ENCODE results near the gene ZKSCAN7.
"Not testable (repeated sequence)": the region's sequence is repeated elsewhere in the genome, so short reads cannot be mapped to it uniquely, and the experiment has no call there.

The ZKSCAN7 gene

DNA sequence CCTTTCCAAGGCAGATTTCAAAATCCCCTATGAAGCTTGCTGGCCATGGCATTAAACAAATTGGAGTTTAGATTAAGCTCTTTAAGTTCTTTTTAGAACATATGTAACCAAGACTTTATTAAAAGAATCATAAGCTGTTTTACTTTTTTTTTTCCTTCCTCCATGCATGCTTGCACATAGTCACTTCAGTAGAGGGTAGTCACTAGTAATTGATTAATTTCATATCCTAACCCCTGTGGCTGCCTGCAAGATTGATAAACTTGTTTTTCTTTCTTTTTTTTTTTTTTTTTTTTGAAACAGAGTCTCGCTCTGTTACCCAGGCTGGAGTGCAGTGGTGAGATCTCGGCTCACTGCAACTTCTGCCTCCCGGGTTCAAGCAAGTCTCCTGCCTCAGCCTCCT lies 33.3 kb upstream of the ZKSCAN7 start:
- H3K4me2 ChIP-seq (ENCODE audit: low read length) = no peak overlapping the region
- H3K36me3 ChIP-seq (ENCODE audit: control insufficient read depth, insufficient read depth, low read length) = no peaks in the 10 kb centered on the region
- no peaks in the 10 kb centered on the region for H3K27me3 ChIP-seq (ENCODE audit: control insufficient read depth, insufficient read depth, low read length)
- TF ChIP-seq, protein P1, sequence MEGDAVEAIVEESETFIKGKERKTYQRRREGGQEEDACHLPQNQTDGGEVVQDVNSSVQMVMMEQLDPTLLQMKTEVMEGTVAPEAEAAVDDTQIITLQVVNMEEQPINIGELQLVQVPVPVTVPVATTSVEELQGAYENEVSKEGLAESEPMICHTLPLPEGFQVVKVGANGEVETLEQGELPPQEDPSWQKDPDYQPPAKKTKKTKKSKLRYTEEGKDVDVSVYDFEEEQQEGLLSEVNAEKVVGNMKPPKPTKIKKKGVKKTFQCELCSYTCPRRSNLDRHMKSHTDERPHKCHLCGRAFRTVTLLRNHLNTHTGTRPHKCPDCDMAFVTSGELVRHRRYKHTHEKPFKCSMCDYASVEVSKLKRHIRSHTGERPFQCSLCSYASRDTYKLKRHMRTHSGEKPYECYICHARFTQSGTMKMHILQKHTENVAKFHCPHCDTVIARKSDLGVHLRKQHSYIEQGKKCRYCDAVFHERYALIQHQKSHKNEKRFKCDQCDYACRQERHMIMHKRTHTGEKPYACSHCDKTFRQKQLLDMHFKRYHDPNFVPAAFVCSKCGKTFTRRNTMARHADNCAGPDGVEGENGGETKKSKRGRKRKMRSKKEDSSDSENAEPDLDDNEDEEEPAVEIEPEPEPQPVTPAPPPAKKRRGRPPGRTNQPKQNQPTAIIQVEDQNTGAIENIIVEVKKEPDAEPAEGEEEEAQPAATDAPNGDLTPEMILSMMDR (IDR thresholded peaks at IDR 0.05) = no peak
- H3K4me1 ChIP-seq = no peaks in the 10 kb centered on the region
- no peak overlapping the region for H3K4me3 ChIP-seq (ENCODE audit: low read depth, low read length)
- H3K9me3 ChIP-seq (ENCODE audit: control insufficient read depth, low read length) = no peaks in the 10 kb centered on the region
- H2AFZ ChIP-seq = no peak overlapping the region
- no peaks in the 10 kb centered on the region for H3K79me2 ChIP-seq
- H3K27ac ChIP-seq = no peak overlapping the region
- H3K9ac ChIP-seq = no peak overlapping the region

DNA sequence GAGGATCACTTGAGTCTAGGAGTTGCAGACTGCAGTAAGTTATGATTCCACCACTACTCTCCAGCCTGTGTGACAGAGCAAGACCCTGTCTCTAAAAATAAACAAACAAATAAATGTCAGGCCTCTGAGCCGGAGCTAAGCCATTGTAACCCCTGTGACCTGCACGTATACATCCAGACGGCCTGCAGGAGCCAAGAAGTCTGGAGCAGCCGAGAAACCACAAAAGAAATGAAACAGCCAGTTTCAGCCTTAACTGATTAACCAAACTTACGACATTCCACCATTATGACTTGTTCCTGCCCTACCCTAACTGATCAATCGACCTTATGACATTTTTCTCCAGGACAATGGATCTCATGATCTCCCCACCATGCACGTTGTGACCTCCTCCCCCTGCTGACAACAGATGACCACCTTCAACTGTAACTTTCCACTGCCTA lies 32.5 kb upstream of the ZKSCAN7 start:
- TF ChIP-seq, protein P1 (IDR thresholded peaks at IDR 0.05) = no peak
- no peaks in the 10 kb centered on the region for H3K9me3 ChIP-seq (ENCODE audit: control insufficient read depth, low read length)
- H3K4me3 ChIP-seq (ENCODE audit: low read depth, low read length) = no peak overlapping the region
- no peaks in the 10 kb centered on the region for H3K27me3 ChIP-seq (ENCODE audit: control insufficient read depth, insufficient read depth, low read length)
- no peaks in the 10 kb centered on the region for H3K79me2 ChIP-seq
- H2AFZ ChIP-seq = no peak overlapping the region
- no peak overlapping the region for H3K4me2 ChIP-seq (ENCODE audit: low read length)
- no peaks in the 10 kb centered on the region for H3K4me1 ChIP-seq
- H3K36me3 ChIP-seq (ENCODE audit: control insufficient read depth, insufficient read depth, low read length) = no peaks in the 10 kb centered on the region
- H3K9ac ChIP-seq = no peak overlapping the region
- no peak overlapping the region for H3K27ac ChIP-seq

DNA sequence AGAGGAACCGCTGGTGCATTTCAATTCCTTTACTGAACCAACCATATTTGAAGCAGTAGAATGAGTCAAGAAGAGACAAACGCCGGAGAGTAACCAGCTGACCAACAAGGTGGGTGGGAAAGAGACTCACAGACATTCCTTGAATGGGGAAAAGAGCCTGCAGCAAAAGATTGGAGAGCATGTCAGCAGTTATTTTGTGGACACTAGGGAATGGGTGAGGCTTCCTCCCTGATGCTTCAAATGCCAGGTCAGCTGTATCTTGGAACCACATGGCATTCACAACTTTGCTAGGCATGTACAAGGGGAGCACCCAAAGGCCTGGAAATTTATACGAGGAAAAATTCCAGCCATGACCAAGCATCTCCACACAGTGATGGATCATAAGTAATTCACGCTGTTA lies 29.9 kb upstream of the ZKSCAN7 start:
- TF ChIP-seq, protein P1 (IDR thresholded peaks at IDR 0.05) = no peak
- H3K4me1 ChIP-seq = no peaks in the 10 kb centered on the region
- H3K4me2 ChIP-seq (ENCODE audit: low read length) = no peak overlapping the region
- no peak overlapping the region for H3K4me3 ChIP-seq (ENCODE audit: low read depth, low read length)
- no peaks in the 10 kb centered on the region for H3K9me3 ChIP-seq (ENCODE audit: control insufficient read depth, low read length)
- no peak overlapping the region for H2AFZ ChIP-seq
- no peak overlapping the region for H3K9ac ChIP-seq
- H3K27me3 ChIP-seq (ENCODE audit: control insufficient read depth, insufficient read depth, low read length) = no peaks in the 10 kb centered on the region
- H3K79me2 ChIP-seq = no peaks in the 10 kb centered on the region
- no peaks in the 10 kb centered on the region for H3K36me3 ChIP-seq (ENCODE audit: control insufficient read depth, insufficient read depth, low read length)
- no peak overlapping the region for H3K27ac ChIP-seq

DNA sequence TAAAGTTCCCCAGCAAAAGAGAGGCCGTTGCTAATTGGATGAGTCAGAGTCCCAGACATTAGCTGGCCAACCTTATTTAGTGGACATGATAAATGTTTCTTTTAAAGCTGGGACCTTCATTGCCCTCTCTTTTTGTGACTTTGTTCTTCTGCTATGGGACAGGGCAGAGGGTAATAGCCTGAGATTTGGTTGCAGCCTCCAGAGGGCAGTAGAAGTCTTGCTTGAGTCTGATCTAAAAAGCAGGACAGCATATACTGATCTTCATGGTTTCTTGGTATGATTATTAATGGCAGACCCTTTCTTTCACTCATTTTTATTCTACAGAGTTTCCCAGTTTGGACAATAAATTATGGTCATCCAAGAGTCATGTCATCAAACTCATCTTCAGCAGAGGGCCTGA lies 25.1 kb upstream of the ZKSCAN7 start:
- H3K9me3 ChIP-seq (ENCODE audit: control insufficient read depth, low read length) = no peaks in the 10 kb centered on the region
- no peaks in the 10 kb centered on the region for H3K36me3 ChIP-seq (ENCODE audit: control insufficient read depth, insufficient read depth, low read length)
- H3K27ac ChIP-seq = no peak overlapping the region
- no peaks in the 10 kb centered on the region for H3K79me2 ChIP-seq
- no peak overlapping the region for H3K4me3 ChIP-seq (ENCODE audit: low read depth, low read length)
- no peaks in the 10 kb centered on the region for H3K27me3 ChIP-seq (ENCODE audit: control insufficient read depth, insufficient read depth, low read length)
- H3K9ac ChIP-seq = no peak overlapping the region
- H3K4me1 ChIP-seq = no peaks in the 10 kb centered on the region
- TF ChIP-seq, protein P1 (IDR thresholded peaks at IDR 0.05) = no peak
- H3K4me2 ChIP-seq (ENCODE audit: low read length) = no peak overlapping the region
- no peak overlapping the region for H2AFZ ChIP-seq

DNA sequence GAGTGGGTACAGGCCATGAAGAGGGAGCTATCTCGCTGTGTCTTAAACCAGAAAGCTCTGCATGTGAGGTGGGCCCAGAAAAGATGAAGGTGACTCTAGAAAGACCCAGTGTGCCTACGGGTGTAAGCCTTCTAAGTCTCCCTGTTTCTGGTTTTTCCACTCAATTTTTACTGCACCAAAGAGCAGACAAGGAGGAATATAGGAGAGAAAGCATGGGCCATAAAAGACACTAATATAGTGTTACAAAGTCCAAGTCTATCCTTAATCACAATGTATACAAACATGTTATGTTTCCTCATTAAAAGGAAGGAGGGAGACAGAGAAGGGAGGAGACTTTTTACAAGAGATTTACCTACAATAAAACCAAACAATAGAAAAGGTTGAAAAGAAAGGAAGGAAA lies 24.1 kb upstream of the ZKSCAN7 start:
- TF ChIP-seq, protein P1 (IDR thresholded peaks at IDR 0.05) = no peak
- Histone ChIP-seq H3K27ac (no peak overlapping the region), H3K79me2 (no peaks in the 10 kb centered on the region), H3K9me3 (ENCODE audit: control insufficient read depth, low read length) (no peaks in the 10 kb centered on the region), H3K36me3 (ENCODE audit: control insufficient read depth, insufficient read depth, low read length) (no peaks in the 10 kb centered on the region), H3K4me1 (no peaks in the 10 kb centered on the region), H3K4me2 (ENCODE audit: low read length) (no peak overlapping the region), H3K27me3 (ENCODE audit: control insufficient read depth, insufficient read depth, low read length) (no peaks in the 10 kb centered on the region), H3K4me3 (ENCODE audit: low read depth, low read length) (no peak overlapping the region), H3K9ac (no peak overlapping the region), H2AFZ (no peak overlapping the region)

DNA sequence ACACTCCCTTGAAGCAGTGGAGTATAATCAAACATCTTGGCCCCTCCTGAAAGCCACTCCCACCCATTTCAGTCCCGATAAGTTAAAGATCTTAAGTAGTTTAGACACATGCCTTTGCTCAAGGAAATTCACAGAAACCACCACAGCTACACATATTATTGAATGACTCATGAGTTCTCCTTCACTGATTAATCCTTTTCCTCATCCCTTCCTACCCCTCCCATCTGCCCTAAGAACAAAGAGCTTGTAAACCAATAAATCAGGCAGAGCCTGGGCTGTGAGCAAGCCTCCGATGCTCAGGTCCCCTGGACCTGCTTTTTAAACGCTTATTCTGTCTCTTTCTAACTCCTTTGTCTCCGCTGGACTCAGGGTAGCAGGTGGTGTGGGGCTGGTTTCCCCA lies 20.3 kb upstream of the ZKSCAN7 start:
- H3K27ac ChIP-seq = not testable (repeated sequence)

More for the DNA sequence above, 20.3 kb upstream of the ZKSCAN7 start:
- H3K4me2 ChIP-seq (ENCODE audit: low read length); H2AFZ ChIP-seq; H3K36me3 ChIP-seq (ENCODE audit: control insufficient read depth, insufficient read depth, low read length); H3K79me2 ChIP-seq; H3K4me1 ChIP-seq; H3K9me3 ChIP-seq (ENCODE audit: control insufficient read depth, low read length); H3K9ac ChIP-seq; H3K27me3 ChIP-seq (ENCODE audit: control insufficient read depth, insufficient read depth, low read length); H3K4me3 ChIP-seq (ENCODE audit: low read depth, low read length): not testable (repeated sequence)
